ENCODE results near the gene TLL2.

GRCh38 chr10:96400465-96400864 is 113.3 kb downstream of the TLL2 start:
- TF ChIP-seq CTCF (IDR thresholded peaks at IDR 0.05) (no peak), POLR2A (IDR thresholded peaks at IDR 0.05) (no peak)
